SU-DHL-6 (cell line): ENCODE results near the gene SEPTIN2.

Source experiments
- H2AFZ ChIP-seq: fragments of 200-600 bp; sonication (generic); 2 replicates; pipeline ENCODE4 v1.6.1; 2014; ENCODE audit warnings: low read depth, mild to moderate bottlenecking, moderate library complexity, mixed read lengths, antibody characterized with exemption, low read length; ENCODE audit not compliant: severe bottlenecking
- H3F3A ChIP-seq: fragments of 200-600 bp; shearing (Covaris generic); 2 replicates; pipeline ENCODE4 v1.6.0; 2016; ENCODE audit warnings: antibody characterized with exemption, mild to moderate bottlenecking; ENCODE audit not compliant: insufficient read depth
- H3K27ac ChIP-seq: fragments of 200-600 bp; sonication (generic); 2 replicates; pipeline ENCODE4 v1.5.1; 2016; ENCODE audit warnings: low read depth, mild to moderate bottlenecking, low read length, moderate library complexity, mixed read lengths
- H3K27me3 ChIP-seq: fragments of 200-600 bp; sonication (generic), shearing (Covaris generic); 2 replicates; pipeline ENCODE4 v1.6.0; 2014; ENCODE audit warnings: mild to moderate bottlenecking, low read length
- H3K36me3 ChIP-seq: fragments of 200-600 bp; sonication (generic); 2 replicates; pipeline ENCODE4 v1.6.1; 2014; ENCODE audit warnings: mild to moderate bottlenecking, low read length, mixed read lengths
- H3K4me2 ChIP-seq: fragments of 300-600, 200-600 bp; shearing (Covaris generic), sonication (generic); 2 replicates; pipeline ENCODE4 v1.6.0; 2014; ENCODE audit warnings: low read length, low read depth, mild to moderate bottlenecking; ENCODE audit not compliant: poor library complexity, severe bottlenecking
- H3K4me3 ChIP-seq: fragments of 200-600 bp; sonication (generic); 2 replicates; pipeline ENCODE4 v1.5.1; 2014; ENCODE audit warnings: antibody characterized with exemption, low read length, mild to moderate bottlenecking, mixed read lengths; ENCODE audit not compliant: insufficient read depth, poor library complexity, severe bottlenecking
- H3K79me2 ChIP-seq: fragments of 200-600 bp; sonication (generic); 2 replicates; pipeline ENCODE4 v1.6.1; 2014; ENCODE audit warnings: mild to moderate bottlenecking, low read length, moderate library complexity; ENCODE audit not compliant: insufficient read depth
- H3K9ac ChIP-seq: fragments of 200-600 bp; sonication (generic); 2 replicates; pipeline ENCODE4 v1.7.0; 2014; ENCODE audit warnings: mild to moderate bottlenecking, low read length
- H3K9me2 ChIP-seq: fragments of 200-600 bp; sonication (generic); replicated peaks from 2 replicates; pipeline ENCODE4 v1.6.1; 2014; ENCODE audit warnings: low read length; ENCODE audit not compliant: insufficient read depth
- H3K9me3 ChIP-seq: fragments of 200-600 bp; sonication (generic); 2 replicates; pipeline ENCODE4 v1.6.1; 2014; ENCODE audit warnings: low read length, mixed read lengths; ENCODE audit not compliant: insufficient read depth
- H4K20me1 ChIP-seq: fragments of 200-600 bp; sonication (generic); 2 replicates; pipeline ENCODE4 v1.6.1; 2014; ENCODE audit warnings: low read depth, mild to moderate bottlenecking, antibody characterized with exemption, low read length, moderate library complexity, mixed read lengths
- CTCF ChIP-seq: fragments of 200-600 bp; sonication (generic); IDR thresholded peaks from one replicate; pipeline ENCODE4 v1.5.1; 2017; ENCODE audit warnings: antibody characterized with exemption, mild to moderate bottlenecking, low read length, moderate library complexity; ENCODE audit not compliant: insufficient read depth, poor library complexity, severe bottlenecking
- EZH2phosphoT487 ChIP-seq: fragments of 200-600 bp; sonication (generic), shearing (Covaris generic); conservative IDR thresholded peaks from 2 replicates; pipeline ENCODE4 v1.6.1; 2018; ENCODE audit warnings: mild to moderate bottlenecking, antibody characterized with exemption, low read length, moderate library complexity, mixed read lengths

The SEPTIN2 gene

GRCh38 chr2:241296767-241297166 lies 19.0 kb upstream of the SEPTIN2 start:
- Histone ChIP-seq H3K9me3 (no peaks in the 10 kb centered on the region), H3K27me3 (no peaks in the 10 kb centered on the region), H3K36me3 (no peaks in the 10 kb centered on the region), H3K4me3 (no peak overlapping the region), H3K79me2 (peaks cover 94% of the 10 kb centered on the region), H4K20me1 (peaks cover 10% of the 10 kb centered on the region; the same call in 1 of the 2 replicates), H3K9me2 (no peaks in the 10 kb centered on the region), H2AFZ (no peak overlapping the region), H3K4me2 (no peak overlapping the region), H3K9ac (no peak overlapping the region), H3K27ac (no peak overlapping the region), H3F3A (no peaks in the 10 kb centered on the region)
- TF ChIP-seq CTCF (no peak), EZH2phosphoT487 (no peak)

DNA sequence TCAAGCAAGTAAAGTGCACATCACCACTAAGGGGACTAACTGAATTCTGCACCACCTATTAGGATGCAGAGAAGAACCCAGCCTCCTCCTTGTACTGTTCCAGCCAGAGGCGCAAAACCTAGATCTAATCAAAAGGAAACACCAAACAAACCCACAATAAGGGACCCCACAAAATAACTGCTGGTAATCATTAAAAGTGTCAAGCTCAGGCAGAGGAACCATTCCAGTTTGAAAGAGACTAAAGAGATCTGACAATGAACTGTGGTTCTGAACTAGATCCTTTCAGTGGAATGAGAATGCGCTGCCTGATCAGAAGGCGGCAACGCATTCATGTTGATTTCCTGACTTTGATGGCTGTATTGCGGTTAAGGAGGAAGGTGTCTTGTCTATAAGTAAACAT lies 17.1 kb upstream of the SEPTIN2 start:
- no peak overlapping the region for H3K4me3 ChIP-seq
- no peak overlapping the region for H2AFZ ChIP-seq
- no peaks in the 10 kb centered on the region for H3F3A ChIP-seq
- H3K27me3 ChIP-seq = no peaks in the 10 kb centered on the region
- H3K36me3 ChIP-seq = no peaks in the 10 kb centered on the region
- H4K20me1 ChIP-seq = peaks cover 3% of the 10 kb centered on the region; the same call in 1 of the 2 replicates
- H3K9ac ChIP-seq = no peak overlapping the region
- no peak overlapping the region for H3K4me2 ChIP-seq
- peaks cover 94% of the 10 kb centered on the region for H3K79me2 ChIP-seq
- H3K27ac ChIP-seq = no peak overlapping the region
- no peaks in the 10 kb centered on the region for H3K9me2 ChIP-seq
- TF ChIP-seq CTCF = no peak
- no peaks in the 10 kb centered on the region for H3K9me3 ChIP-seq

DNA sequence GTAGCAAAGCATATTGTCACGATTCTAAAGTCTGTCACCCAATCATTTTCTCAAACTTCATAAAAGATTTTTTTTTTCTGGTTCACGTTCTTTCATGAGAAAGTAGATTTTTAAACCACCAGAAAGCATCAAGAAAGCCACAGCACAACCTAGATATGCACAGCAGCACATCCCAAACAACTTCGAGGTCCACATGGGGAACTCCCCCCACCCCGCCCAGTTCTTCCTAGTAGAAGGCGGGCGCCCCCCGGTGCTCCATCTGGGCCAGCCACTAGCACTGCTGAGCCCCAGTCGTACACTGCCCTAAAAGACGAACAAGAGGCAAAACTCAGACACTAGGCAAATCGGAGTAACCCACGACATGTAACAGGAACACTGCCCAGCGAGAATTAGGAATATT lies 15.7 kb upstream of the SEPTIN2 start:
- H3F3A ChIP-seq = no peaks in the 10 kb centered on the region
- H3K36me3 ChIP-seq = no peaks in the 10 kb centered on the region
- no peak overlapping the region for H3K4me2 ChIP-seq
- H3K9me3 ChIP-seq = no peaks in the 10 kb centered on the region
- H3K4me3 ChIP-seq = no peak overlapping the region
- H3K27me3 ChIP-seq = no peaks in the 10 kb centered on the region
- peaks cover 3% of the 10 kb centered on the region; the same call in 1 of the 2 replicates for H4K20me1 ChIP-seq
- no peak overlapping the region for H3K9ac ChIP-seq
- TF ChIP-seq CTCF (no peak), EZH2phosphoT487 (no peak)
- H3K27ac ChIP-seq = no peak overlapping the region
- no peaks in the 10 kb centered on the region for H3K9me2 ChIP-seq
- H2AFZ ChIP-seq = no peak overlapping the region
- peaks cover 94% of the 10 kb centered on the region for H3K79me2 ChIP-seq
